Testis (tissue), 3 donors: ENCODE measurements around the gene WRAP73. TPM values are rescaled to one million over a fixed set of nuclear protein-coding genes. Genes with fewer than 3 reads are reported as not detected.

ENCODE experiments used
- DNase-seq: peaks from one replicate; pipeline ENCODE4 v3.0.0-alpha.2; 2019
- H3K27ac ChIP-seq, 2 donors: fragments of 200-600 bp; sonication (generic); one replicate each; pipeline ENCODE4 v1.5.1; 2019
- H3K27me3 ChIP-seq: fragments of 200-600 bp; sonication (generic); one replicate; pipeline ENCODE4 v1.5.1; 2019
- H3K36me3 ChIP-seq: fragments of 200-600 bp; sonication (generic); one replicate; pipeline ENCODE4 v1.5.1; 2017; ENCODE audit warnings: low read depth; ENCODE audit errors: missing control alignments
- H3K4me1 ChIP-seq: fragments of 200-600 bp; sonication (generic); one replicate; pipeline ENCODE4 v1.5.1; 2019
- H3K4me3 ChIP-seq, 2 donors: fragments of 200-600 bp; sonication (generic); one replicate each; pipeline ENCODE4 v1.5.1; 2017 to 2019
- H3K9me3 ChIP-seq: fragments of 200-600 bp; sonication (generic); one replicate; pipeline ENCODE4 v1.5.1; 2017
- POLR2A ChIP-seq: fragments of 450-650 bp; IDR thresholded peaks from one replicate; pipeline ENCODE4 v1.6.1; 2017; ENCODE audit warnings: antibody characterized with exemption, mild to moderate bottlenecking, moderate library complexity
- WGBS, 2 donors: methylation state at CpG; one replicate each; pipeline ENCODE4 v1.1.5; 2018; 5-methylcytosine and 5-hydroxymethylcytosine counted together
- intact Hi-C: fragments of 100-400 bp; cut with DNase I; formaldehyde crosslinking; loops from one replicate; pipeline ENCODE4 v1.15.1; 2023; ENCODE audit warnings: low total_unique reads
- polyA plus RNA-seq: library from polyadenylated mRNA; stranded (reverse); fragments of 350-450 nt; fragmentation: Illumina TruSeq; extraction: RNeasy Lipid Tissue Mini Kit (QIAGEN cat#74804); gene quantifications from one replicate; pipeline ENCODE4 v1.2.3, GENCODE V29; 2014; ENCODE audit warnings: low read depth, low replicate concordance; ENCODE audit not compliant: insufficient read depth
- total RNA-seq, 2 donors: library from RNA; depleted of rRNA; stranded (reverse); fragments of >200 nt; gene quantifications; one replicate each; pipeline ENCODE4 v1.2.3, GENCODE V29; 2016
- TF ChIP-seq, protein P1 (sequence below), 3 experiments: fragments of 450-650 bp in 2 of 3; fragments of 200-600 bp in 1 of 3; sonication (generic) in 1 of 3; IDR thresholded peaks; one replicate each; pipeline ENCODE4 v1.5.1; 2016 to 2019; ENCODE audit warnings: antibody characterized with exemption in 3 of 3, mild to moderate bottlenecking in 2 of 3, moderate library complexity in 1 of 3

Gene WRAP73
- total and polyA plus RNA-seq, 3 donors from 2014 or later: 26.1 to 34.2 (median 32.5) TPM

DNA sequence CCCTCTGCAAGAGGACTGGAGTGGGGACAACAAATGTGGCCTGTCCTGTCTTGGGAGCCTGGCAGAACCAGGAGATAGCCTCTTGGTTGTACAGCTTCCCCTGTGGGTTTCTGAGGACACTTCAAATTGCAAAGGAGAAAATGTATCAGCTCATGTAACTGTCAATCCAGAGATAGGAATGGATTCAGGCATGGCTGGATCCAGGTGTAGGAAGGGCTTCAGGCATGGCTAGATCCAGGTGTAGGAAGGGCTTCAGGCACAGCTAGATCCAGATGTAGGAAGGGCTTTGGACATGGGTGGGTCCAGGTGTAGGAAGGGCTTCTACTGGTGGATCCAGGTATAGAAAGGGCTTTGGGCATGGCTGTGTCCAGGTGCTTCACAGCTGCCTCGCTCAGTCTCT, 33.3 kb upstream of the WRAP73 start:
- intact Hi-C loops: no loop called here
- H3K4me1 ChIP-seq: no peaks in the 10 kb centered on the region
- H3K4me3 ChIP-seq: no peak overlapping the region
- no peaks in the 10 kb centered on the region for H3K27me3 ChIP-seq
- TF ChIP-seq, protein P1, sequence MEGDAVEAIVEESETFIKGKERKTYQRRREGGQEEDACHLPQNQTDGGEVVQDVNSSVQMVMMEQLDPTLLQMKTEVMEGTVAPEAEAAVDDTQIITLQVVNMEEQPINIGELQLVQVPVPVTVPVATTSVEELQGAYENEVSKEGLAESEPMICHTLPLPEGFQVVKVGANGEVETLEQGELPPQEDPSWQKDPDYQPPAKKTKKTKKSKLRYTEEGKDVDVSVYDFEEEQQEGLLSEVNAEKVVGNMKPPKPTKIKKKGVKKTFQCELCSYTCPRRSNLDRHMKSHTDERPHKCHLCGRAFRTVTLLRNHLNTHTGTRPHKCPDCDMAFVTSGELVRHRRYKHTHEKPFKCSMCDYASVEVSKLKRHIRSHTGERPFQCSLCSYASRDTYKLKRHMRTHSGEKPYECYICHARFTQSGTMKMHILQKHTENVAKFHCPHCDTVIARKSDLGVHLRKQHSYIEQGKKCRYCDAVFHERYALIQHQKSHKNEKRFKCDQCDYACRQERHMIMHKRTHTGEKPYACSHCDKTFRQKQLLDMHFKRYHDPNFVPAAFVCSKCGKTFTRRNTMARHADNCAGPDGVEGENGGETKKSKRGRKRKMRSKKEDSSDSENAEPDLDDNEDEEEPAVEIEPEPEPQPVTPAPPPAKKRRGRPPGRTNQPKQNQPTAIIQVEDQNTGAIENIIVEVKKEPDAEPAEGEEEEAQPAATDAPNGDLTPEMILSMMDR (IDR thresholded peaks at IDR 0.05): no peak
- no peak for TF ChIP-seq POLR2A
- WGBS, 2 donors: 91 to 100% methylated on average over 1 of the region's 1 CpG
- no peaks in the 10 kb centered on the region for H3K9me3 ChIP-seq
- no peak overlapping the region for H3K27ac ChIP-seq
- no peak for DNase-seq
- H3K36me3 ChIP-seq: no peaks in the 10 kb centered on the region

DNA sequence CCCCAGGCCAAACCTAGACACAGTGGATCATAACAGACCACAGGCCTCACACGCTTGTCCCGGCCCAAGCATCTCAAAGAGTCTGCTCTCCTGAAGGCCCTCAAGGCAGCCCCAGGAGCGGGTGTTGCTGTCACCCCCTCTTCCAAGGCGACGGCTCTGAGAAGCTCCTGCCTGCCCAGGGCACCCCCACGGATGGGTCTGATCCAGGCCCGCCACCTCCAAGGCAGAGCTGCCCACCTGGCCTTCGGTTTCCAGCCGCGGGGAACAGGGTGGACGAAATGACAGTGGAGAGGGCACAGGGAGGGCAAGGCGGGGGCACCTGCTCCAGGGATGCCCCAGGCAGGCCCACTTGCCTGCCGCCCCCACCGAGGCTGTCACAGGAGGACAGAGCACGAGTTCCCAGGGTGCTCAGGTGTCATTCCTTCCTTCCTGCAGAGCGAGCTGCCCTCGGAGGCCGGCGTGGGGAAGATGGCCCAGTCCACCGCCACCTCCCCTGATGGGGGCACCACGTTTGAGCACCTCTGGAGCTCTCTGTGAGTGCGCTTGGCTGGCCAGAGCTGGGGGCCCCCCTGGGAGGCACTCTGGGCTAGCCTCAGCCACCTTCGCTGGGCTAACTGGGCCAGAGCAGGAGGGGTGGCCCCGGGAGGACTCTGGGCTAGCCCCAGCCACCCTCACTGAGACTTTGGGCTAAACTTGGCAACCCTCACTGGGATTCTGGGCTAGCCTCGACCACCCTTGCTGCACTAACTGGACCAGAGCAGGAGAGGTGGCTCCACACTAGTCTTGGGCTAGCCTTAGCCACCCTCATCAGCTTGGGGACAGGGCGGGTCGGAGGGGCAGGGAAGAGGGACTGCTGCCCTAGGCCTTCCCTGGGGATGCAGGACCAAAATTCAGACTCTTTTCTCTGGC, 32.2 kb upstream of the WRAP73 start:
- no peaks in the 10 kb centered on the region for H3K4me1 ChIP-seq
- no peaks in the 10 kb centered on the region for H3K27me3 ChIP-seq
- DNase-seq: no peak
- no peak overlapping the region for H3K4me3 ChIP-seq
- TF ChIP-seq POLR2A: no peak
- TF ChIP-seq, protein P1 (IDR thresholded peaks at IDR 0.05): no peak
- H3K9me3 ChIP-seq: no peaks in the 10 kb centered on the region
- 87 to 95% methylated on average over 4 to 27 of the region's 27 CpGs for WGBS, 2 donors
- intact Hi-C loops: no loop called here
- H3K36me3 ChIP-seq: no peaks in the 10 kb centered on the region
- no peak overlapping the region for H3K27ac ChIP-seq

DNA sequence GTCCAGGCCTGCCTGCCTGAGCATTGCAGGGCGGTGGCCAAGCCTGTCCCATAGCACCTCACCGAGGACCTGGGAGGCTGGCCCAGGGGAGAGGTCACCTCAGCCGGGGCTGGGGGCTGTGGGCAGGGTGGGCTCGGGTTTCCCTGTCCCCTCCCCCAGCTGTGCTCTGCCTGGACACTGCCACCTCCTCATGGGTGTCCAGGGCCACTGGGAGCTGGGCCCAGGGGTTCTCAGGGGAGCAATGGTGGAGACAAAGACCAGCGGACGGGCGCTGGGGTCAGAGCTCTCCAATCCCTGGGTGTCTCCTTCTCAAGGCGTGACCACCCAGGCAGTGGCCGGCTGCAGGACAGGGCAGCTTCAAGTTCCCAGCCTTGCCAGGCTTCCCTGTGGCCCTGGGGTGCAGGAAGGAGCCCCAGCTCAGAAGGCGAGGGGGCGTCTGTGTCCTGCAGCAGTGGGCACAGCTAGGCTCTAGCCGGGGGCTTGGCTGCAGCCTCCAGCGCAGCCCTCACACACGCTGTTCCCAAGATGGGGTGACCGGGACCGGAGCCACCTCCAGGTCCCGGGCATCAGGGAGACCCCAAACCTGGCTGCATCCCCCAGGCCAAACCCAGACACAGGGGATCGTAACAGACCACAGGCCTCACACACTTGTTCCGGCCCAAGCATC, 31.5 kb upstream of the WRAP73 start:
- Histone ChIP-seq H3K4me3 (no peak overlapping the region), H3K9me3 (no peaks in the 10 kb centered on the region), H3K4me1 (no peaks in the 10 kb centered on the region), H3K27ac (no peak overlapping the region), H3K27me3 (no peaks in the 10 kb centered on the region), H3K36me3 (no peaks in the 10 kb centered on the region)
- WGBS, 2 donors: 93% methylated on average over 18 of the region's 19 CpGs; no CpG with 5 or more reads in 1 of the 2 donors
- intact Hi-C loops: no loop called here
- DNase-seq: no peak
- TF ChIP-seq POLR2A: no peak
- TF ChIP-seq, protein P1 (IDR thresholded peaks at IDR 0.05): no peak

DNA sequence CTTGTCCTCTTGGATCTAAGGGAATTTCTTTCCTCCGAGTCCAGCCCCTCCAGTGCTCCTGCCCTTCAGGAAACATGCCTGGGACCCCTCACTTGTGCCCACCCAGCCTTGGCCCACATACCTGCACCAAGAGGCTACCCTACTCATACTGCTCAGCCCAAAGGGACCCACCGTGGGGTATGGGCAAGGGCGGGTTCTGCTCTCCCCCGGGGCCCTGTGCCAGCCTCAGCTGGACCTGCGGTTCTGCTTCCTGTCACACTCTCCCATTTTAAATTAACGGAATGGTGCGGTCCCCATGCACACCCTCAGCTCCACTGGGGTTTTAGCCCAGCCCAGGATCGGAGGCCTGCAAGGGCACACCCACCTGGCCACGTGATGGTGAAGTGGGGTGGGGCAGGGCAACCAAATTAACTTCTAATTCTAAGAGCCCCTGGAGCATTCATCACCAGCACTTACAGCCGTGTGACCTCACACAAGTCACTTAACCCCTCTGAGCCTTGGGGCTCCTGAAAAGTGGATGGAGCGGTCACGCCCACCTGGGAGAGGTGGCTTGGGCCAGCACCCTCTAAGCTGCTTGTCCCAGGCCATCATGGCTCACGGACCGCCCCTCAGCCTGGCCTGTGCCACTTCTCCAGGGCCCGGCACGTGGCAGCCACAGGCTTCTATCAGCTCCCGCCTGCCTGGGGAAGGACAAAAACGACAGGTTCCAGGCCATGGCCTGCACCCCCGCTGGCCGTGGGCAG, 30.8 kb upstream of the WRAP73 start:
- H3K27me3 ChIP-seq: no peaks in the 10 kb centered on the region
- no peak for DNase-seq
- no peak overlapping the region for H3K4me3 ChIP-seq

More for the DNA sequence above, 30.8 kb upstream of the WRAP73 start:
- no peaks in the 10 kb centered on the region for H3K4me1 ChIP-seq
- no peaks in the 10 kb centered on the region for H3K9me3 ChIP-seq
- intact Hi-C loops: no loop called here
- H3K27ac ChIP-seq: no peak overlapping the region
- H3K36me3 ChIP-seq: no peaks in the 10 kb centered on the region
- TF ChIP-seq, protein P1 (IDR thresholded peaks at IDR 0.05): no peak
- no peak for TF ChIP-seq POLR2A
- 78 to 100% methylated on average over 8 to 20 of the region's 20 CpGs for WGBS, 2 donors
